ENCODE results near the gene SEC61B. TPM values are rescaled to one million over a fixed set of nuclear protein-coding genes. Genes with fewer than 3 reads are reported as not detected.

The SEC61B gene
- total and polyA plus RNA-seq, 9 of the 15 experiments (the other 6 are each of a cell fraction or from before 2014, with no cell fraction given) = 57.8 to 262 (median 172) TPM

GRCh38 chr9:99222416-99223270, 561 bp downstream of the SEC61B start (continued):
- TF ChIP-seq SRSF3 (IDR thresholded peaks at IDR 0.05; ENCODE audit: insufficient read depth, low read length) (0 out of 2 replicates have a peak, but pooled peaks have one; percentile 79), SREBF2 (CRISPR knock-in tag; IDR thresholded peaks at IDR 0.05) (0 out of 2 replicates have a peak, but pooled peaks have one; percentile 77), FOXJ2 (tag; IDR thresholded peaks at IDR 0.05) (no peak), ZNF165 (CRISPR knock-in tag; IDR thresholded peaks at IDR 0.05; ENCODE audit: borderline replicate concordance) (no peak), ZNF584 (CRISPR knock-in tag; IDR thresholded peaks at IDR 0.05; ENCODE audit: low read depth) (no peak), ZNF511 (CRISPR knock-in tag; IDR thresholded peaks at IDR 0.05) (peak; percentile 82), TFAP4 (CRISPR knock-in tag; IDR thresholded peaks at IDR 0.05; ENCODE audit: borderline replicate concordance) (no peak), GTF3C2 (IDR thresholded peaks at IDR 0.05; ENCODE audit: borderline replicate concordance, extremely low read depth, insufficient read length) (no peak), POLR2H (tag; IDR thresholded peaks at IDR 0.05; ENCODE audit: low read depth) (no peak), MLLT1 (IDR thresholded peaks at IDR 0.05) (peak; percentile 33 to 72; a peak in 2 of 4 replicates), MIER1 (IDR thresholded peaks at IDR 0.05; ENCODE audit: low read depth) (no peak), SMAD1 (IDR thresholded peaks at IDR 0.05; ENCODE audit: low read depth, low read length, partially characterized antibody) (no peak), CHAMP1 (IDR thresholded peaks at IDR 0.05) (peak; percentile 6; the same call in 1 of the 2 replicates), ZBTB5 (IDR thresholded peaks at IDR 0.05) (no peak), ZNF239 (CRISPR knock-in tag; IDR thresholded peaks at IDR 0.05) (no peak)
